ENCODE data around the gene CFL2.

DNA sequence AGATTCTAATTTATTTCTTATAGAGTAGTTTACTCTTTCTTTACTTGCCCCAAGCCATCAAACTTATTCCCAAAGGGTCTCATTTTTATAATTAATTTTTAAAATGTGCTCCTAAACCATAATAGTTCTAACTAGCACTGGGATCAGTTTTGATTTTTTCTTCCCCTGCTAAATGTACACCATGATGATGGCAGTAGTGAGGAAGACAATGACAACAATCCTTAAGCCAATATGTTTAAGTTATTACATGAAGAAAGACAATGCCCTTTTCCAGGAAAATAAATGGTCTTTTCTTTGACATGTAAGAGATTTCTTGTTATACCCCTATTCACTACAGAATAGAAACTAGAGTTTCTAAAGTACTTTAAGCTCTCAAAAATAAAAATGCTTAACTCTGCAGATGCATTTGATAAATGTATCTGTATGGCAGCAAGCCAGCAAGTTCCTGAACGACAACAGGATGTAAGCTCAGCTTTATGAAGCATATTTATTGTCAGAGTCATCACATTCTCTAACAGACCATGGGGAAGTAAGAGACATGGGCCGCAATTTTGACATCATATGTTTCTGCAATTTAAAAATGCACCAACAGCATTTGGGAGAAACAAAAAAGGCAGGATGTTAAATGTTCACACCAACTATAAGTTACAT lies 48.5 kb downstream of the CFL2 start:
- TF ChIP-seq, protein P1, sequence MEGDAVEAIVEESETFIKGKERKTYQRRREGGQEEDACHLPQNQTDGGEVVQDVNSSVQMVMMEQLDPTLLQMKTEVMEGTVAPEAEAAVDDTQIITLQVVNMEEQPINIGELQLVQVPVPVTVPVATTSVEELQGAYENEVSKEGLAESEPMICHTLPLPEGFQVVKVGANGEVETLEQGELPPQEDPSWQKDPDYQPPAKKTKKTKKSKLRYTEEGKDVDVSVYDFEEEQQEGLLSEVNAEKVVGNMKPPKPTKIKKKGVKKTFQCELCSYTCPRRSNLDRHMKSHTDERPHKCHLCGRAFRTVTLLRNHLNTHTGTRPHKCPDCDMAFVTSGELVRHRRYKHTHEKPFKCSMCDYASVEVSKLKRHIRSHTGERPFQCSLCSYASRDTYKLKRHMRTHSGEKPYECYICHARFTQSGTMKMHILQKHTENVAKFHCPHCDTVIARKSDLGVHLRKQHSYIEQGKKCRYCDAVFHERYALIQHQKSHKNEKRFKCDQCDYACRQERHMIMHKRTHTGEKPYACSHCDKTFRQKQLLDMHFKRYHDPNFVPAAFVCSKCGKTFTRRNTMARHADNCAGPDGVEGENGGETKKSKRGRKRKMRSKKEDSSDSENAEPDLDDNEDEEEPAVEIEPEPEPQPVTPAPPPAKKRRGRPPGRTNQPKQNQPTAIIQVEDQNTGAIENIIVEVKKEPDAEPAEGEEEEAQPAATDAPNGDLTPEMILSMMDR (IDR thresholded peaks at IDR 0.05), result no peak
- TF ChIP-seq POLR2A (IDR thresholded peaks at IDR 0.05), result no peak
